ENCODE results near the gene MACROD2. TPM values are rescaled to one million over a fixed set of nuclear protein-coding genes. Genes with fewer than 3 reads are reported as not detected.
A peak's percentile ranks its signal among the peaks of the same experiment; 100 is the strongest.

Gene MACROD2
- total RNA-seq, 1 donor from 2014 or later, result 2.4 TPM

GRCh38 chr20:14477125-14477524 is 481.8 kb downstream of the MACROD2 start:
- H3K27ac ChIP-seq (ENCODE audit: low read depth, low read length), result no peak overlapping the region
- Mint-ChIP-seq H3K27me3 (ENCODE audit: low read depth, unreplicated experiment) (no peaks in the 10 kb centered on the region), H3K4me3 (ENCODE audit: unreplicated experiment) (no peak overlapping the region), H3K36me3 (ENCODE audit: low read depth, unreplicated experiment) (no peaks in the 10 kb centered on the region), H3K27ac (ENCODE audit: unreplicated experiment) (no peak overlapping the region), H3K4me1 (ENCODE audit: low read depth, unreplicated experiment) (no peaks in the 10 kb centered on the region), H3K9me3 (ENCODE audit: unreplicated experiment) (no peaks in the 10 kb centered on the region)
- H3K4me2 ChIP-seq (ENCODE audit: low read length), result no peak overlapping the region
- H2AFZ ChIP-seq (ENCODE audit: low read depth, low read length), result no peak overlapping the region
- no peak for FAIRE-seq
- peaks cover 3% of the 10 kb centered on the region for H3K4me1 ChIP-seq (ENCODE audit: insufficient read depth, low read length)
- H3K4me3 ChIP-seq (ENCODE audit: insufficient read depth, low read depth, low read length), result no peak overlapping the region
- TF ChIP-seq EZH2 (IDR thresholded peaks at IDR 0.05; ENCODE audit: insufficient read depth, low read length), result no peak
- TF ChIP-seq, protein P1, sequence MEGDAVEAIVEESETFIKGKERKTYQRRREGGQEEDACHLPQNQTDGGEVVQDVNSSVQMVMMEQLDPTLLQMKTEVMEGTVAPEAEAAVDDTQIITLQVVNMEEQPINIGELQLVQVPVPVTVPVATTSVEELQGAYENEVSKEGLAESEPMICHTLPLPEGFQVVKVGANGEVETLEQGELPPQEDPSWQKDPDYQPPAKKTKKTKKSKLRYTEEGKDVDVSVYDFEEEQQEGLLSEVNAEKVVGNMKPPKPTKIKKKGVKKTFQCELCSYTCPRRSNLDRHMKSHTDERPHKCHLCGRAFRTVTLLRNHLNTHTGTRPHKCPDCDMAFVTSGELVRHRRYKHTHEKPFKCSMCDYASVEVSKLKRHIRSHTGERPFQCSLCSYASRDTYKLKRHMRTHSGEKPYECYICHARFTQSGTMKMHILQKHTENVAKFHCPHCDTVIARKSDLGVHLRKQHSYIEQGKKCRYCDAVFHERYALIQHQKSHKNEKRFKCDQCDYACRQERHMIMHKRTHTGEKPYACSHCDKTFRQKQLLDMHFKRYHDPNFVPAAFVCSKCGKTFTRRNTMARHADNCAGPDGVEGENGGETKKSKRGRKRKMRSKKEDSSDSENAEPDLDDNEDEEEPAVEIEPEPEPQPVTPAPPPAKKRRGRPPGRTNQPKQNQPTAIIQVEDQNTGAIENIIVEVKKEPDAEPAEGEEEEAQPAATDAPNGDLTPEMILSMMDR (IDR thresholded peaks at IDR 0.05; ENCODE audit: insufficient read depth, low read depth, low read length), result no peak
- H4K20me1 ChIP-seq (ENCODE audit: insufficient read depth, low read length), result no peaks in the 10 kb centered on the region
- H3K79me2 ChIP-seq (ENCODE audit: insufficient read depth, low read length), result no peaks in the 10 kb centered on the region
- H3K27me3 ChIP-seq (ENCODE audit: insufficient read depth, low read length), result no peaks in the 10 kb centered on the region
- H3K36me3 ChIP-seq (ENCODE audit: insufficient read depth, low read length), result no peaks in the 10 kb centered on the region
- H3K9me3 ChIP-seq (ENCODE audit: insufficient read depth, low read depth, low read length), result no peaks in the 10 kb centered on the region
- DNase-seq (ENCODE audit: low read depth), result no peak
- H3K9ac ChIP-seq (ENCODE audit: low read length), result no peak overlapping the region

DNA sequence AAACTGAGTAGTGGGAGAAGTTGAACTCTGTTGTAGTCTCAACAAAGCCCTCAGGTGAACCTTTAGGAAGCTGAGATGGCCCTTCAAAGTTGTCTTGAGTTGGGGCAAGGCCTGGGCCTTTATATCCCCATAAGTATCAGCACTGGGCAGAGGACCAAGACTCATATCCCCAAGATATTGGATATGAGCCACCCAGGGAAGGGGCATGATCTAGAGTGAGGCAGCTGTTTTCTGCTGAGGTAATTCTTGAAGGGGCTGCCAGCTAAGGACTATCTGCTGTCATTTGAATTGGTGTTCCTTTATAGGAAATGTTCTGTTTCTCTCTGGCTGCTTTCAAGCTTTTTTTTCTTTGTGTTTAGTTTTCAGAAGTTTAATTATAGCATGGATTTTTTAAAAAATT is 482.8 kb downstream of the MACROD2 start:
- Histone ChIP-seq H3K4me3 (ENCODE audit: insufficient read depth, low read depth, low read length) (no peak overlapping the region), H3K4me1 (ENCODE audit: insufficient read depth, low read length) (peaks cover 3% of the 10 kb centered on the region), H3K36me3 (ENCODE audit: insufficient read depth, low read length) (no peaks in the 10 kb centered on the region), H3K27ac (ENCODE audit: low read depth, low read length) (no peak overlapping the region), H3K9ac (ENCODE audit: low read length) (no peak overlapping the region), H4K20me1 (ENCODE audit: insufficient read depth, low read length) (no peaks in the 10 kb centered on the region), H2AFZ (ENCODE audit: low read depth, low read length) (no peak overlapping the region), H3K9me3 (ENCODE audit: insufficient read depth, low read depth, low read length) (no peaks in the 10 kb centered on the region), H3K27me3 (ENCODE audit: insufficient read depth, low read length) (no peaks in the 10 kb centered on the region), H3K4me2 (ENCODE audit: low read length) (no peak overlapping the region), H3K79me2 (ENCODE audit: insufficient read depth, low read length) (no peaks in the 10 kb centered on the region)
- TF ChIP-seq, protein P1 (IDR thresholded peaks at IDR 0.05; ENCODE audit: insufficient read depth, low read depth, low read length), result no peak
- TF ChIP-seq EZH2 (IDR thresholded peaks at IDR 0.05; ENCODE audit: insufficient read depth, low read length), result no peak
- no peak for DNase-seq (ENCODE audit: low read depth)
- Mint-ChIP-seq H3K27ac (ENCODE audit: unreplicated experiment) (no peak overlapping the region), H3K4me3 (ENCODE audit: unreplicated experiment) (no peak overlapping the region), H3K27me3 (ENCODE audit: low read depth, unreplicated experiment) (no peaks in the 10 kb centered on the region), H3K4me1 (ENCODE audit: low read depth, unreplicated experiment) (no peaks in the 10 kb centered on the region), H3K9me3 (ENCODE audit: unreplicated experiment) (no peaks in the 10 kb centered on the region), H3K36me3 (ENCODE audit: low read depth, unreplicated experiment) (no peaks in the 10 kb centered on the region)
- FAIRE-seq, result no peak

- Histone ChIP-seq H3K79me2 (ENCODE audit: insufficient read depth, low read length) (no peaks in the 10 kb centered on the region), H3K27ac (ENCODE audit: low read depth, low read length) (no peak overlapping the region), H3K4me1 (ENCODE audit: insufficient read depth, low read length) (peaks cover 3% of the 10 kb centered on the region)
These were observed 486.5 kb downstream of the MACROD2 start for GRCh38 chr20:14481863-14482262.

More at GRCh38 chr20:14481863-14482262, 486.5 kb downstream of the MACROD2 start:
- no peaks in the 10 kb centered on the region for H3K9me3 ChIP-seq (ENCODE audit: insufficient read depth, low read depth, low read length)
- H2AFZ ChIP-seq (ENCODE audit: low read depth, low read length), result no peak overlapping the region
- no peaks in the 10 kb centered on the region for H4K20me1 ChIP-seq (ENCODE audit: insufficient read depth, low read length)
- no peaks in the 10 kb centered on the region for H3K27me3 ChIP-seq (ENCODE audit: insufficient read depth, low read length)
- peak; percentile 45 for DNase-seq (ENCODE audit: low read depth)
- no peaks in the 10 kb centered on the region for H3K27me3 Mint-ChIP-seq (ENCODE audit: low read depth, unreplicated experiment)
- H3K4me3 ChIP-seq (ENCODE audit: insufficient read depth, low read depth, low read length), result no peak overlapping the region
- no peaks in the 10 kb centered on the region for H3K4me1 Mint-ChIP-seq (ENCODE audit: low read depth, unreplicated experiment)
- H3K4me3 Mint-ChIP-seq (ENCODE audit: unreplicated experiment), result no peak overlapping the region
- no peak for FAIRE-seq
- no peaks in the 10 kb centered on the region for H3K36me3 Mint-ChIP-seq (ENCODE audit: low read depth, unreplicated experiment)
- no peaks in the 10 kb centered on the region for H3K36me3 ChIP-seq (ENCODE audit: insufficient read depth, low read length)
- H3K27ac Mint-ChIP-seq (ENCODE audit: unreplicated experiment), result no peak overlapping the region
- H3K4me2 ChIP-seq (ENCODE audit: low read length), result no peak overlapping the region
- H3K9ac ChIP-seq (ENCODE audit: low read length), result no peak overlapping the region
- H3K9me3 Mint-ChIP-seq (ENCODE audit: unreplicated experiment), result peaks cover 2% of the 10 kb centered on the region
- no peak for TF ChIP-seq EZH2 (IDR thresholded peaks at IDR 0.05; ENCODE audit: insufficient read depth, low read length)
- TF ChIP-seq, protein P1 (IDR thresholded peaks at IDR 0.05; ENCODE audit: insufficient read depth, low read depth, low read length), result no peak
